ENCODE results near the gene SC5D. TPM values are rescaled to one million over a fixed set of nuclear protein-coding genes. Genes with fewer than 3 reads are reported as not detected.
A peak's percentile ranks its signal among the peaks of the same experiment; 100 is the strongest.

The SC5D gene
- total RNA-seq, 4 donors from 2014 or later, result 12.9 to 31.5 (median 20.3) TPM

GRCh38 chr11:121329781-121330395 is 37.3 kb downstream of the SC5D start:
- intact Hi-C loops (cut with DNase I; ENCODE audit: low total_unique reads), result no loop called here
- no peak for DNase-seq
- in situ Hi-C loops (cut with MboI; ENCODE audit: low pct_ligation_motif_present in 1 of 4, low pct_unique_long_range_greater_than_20kb in 1 of 4, low sequenced_read_pairs in 3 of 4), result no loop called here
- no peaks in the 10 kb centered on the region for H3K36me3 ChIP-seq
- no peaks in the 10 kb centered on the region for H3K27me3 ChIP-seq
- no peaks in the 10 kb centered on the region for H3K9me3 ChIP-seq
- TF ChIP-seq CTCF (IDR thresholded peaks at IDR 0.05) (no peak), EP300 (IDR thresholded peaks at IDR 0.05; ENCODE audit: low read depth) (no peak), POLR2AphosphoS5 (IDR thresholded peaks at IDR 0.05) (no peak), POLR2A (IDR thresholded peaks at IDR 0.05) (no peak)
- H3K27ac ChIP-seq, result no peak overlapping the region
- WGBS, 2 donors (ENCODE audit: low coverage in 1 of 2), result 60 to 91% methylated on average over 1 to 3 of the region's 3 CpGs
- no peak overlapping the region for H3K4me3 ChIP-seq
- peaks cover 0 to 5% (median 0%) of the 10 kb centered on the region in 4 donors for H3K4me1 ChIP-seq

- 90 to 91% methylated on average over 8 to 19 of the region's 19 CpGs for WGBS, 2 donors (ENCODE audit: low coverage in 1 of 2)
- TF ChIP-seq POLR2AphosphoS5 (IDR thresholded peaks at IDR 0.05) (no peak), CTCF (IDR thresholded peaks at IDR 0.05) (no peak), POLR2A (IDR thresholded peaks at IDR 0.05) (no peak), EP300 (IDR thresholded peaks at IDR 0.05; ENCODE audit: low read depth) (no peak)
- in situ Hi-C loops (cut with MboI; ENCODE audit: low pct_ligation_motif_present in 1 of 4, low pct_unique_long_range_greater_than_20kb in 1 of 4, low sequenced_read_pairs in 3 of 4), result no loop called here
- intact Hi-C loops (cut with DNase I; ENCODE audit: low total_unique reads), result no loop called here
- Histone ChIP-seq H3K4me1 (peaks cover 0 to 7% (median 0%) of the 10 kb centered on the region in 4 donors), H3K27ac (no peak overlapping the region), H3K9me3 (no peaks in the 10 kb centered on the region), H3K36me3 (no peaks in the 10 kb centered on the region), H3K27me3 (no peaks in the 10 kb centered on the region), H3K4me3 (no peak overlapping the region)
- no peak for DNase-seq
Measured at GRCh38 chr11:121330614-121331435, 38.3 kb downstream of the SC5D start.

- no peak for DNase-seq
Measured at GRCh38 chr11:121334973-121335710, 42.6 kb downstream of the SC5D start.

More at GRCh38 chr11:121334973-121335710, 42.6 kb downstream of the SC5D start:
- no peaks in the 10 kb centered on the region for H3K27me3 ChIP-seq
- in situ Hi-C loops (cut with MboI; ENCODE audit: low pct_ligation_motif_present in 1 of 4, low pct_unique_long_range_greater_than_20kb in 1 of 4, low sequenced_read_pairs in 3 of 4) (no loop called here), intact Hi-C loops (cut with DNase I; ENCODE audit: low total_unique reads) (no loop called here)
- no peaks in the 10 kb centered on the region for H3K36me3 ChIP-seq
- H3K27ac ChIP-seq, result no peak overlapping the region
- H3K4me1 ChIP-seq, result peaks cover 0 to 7% (median 0%) of the 10 kb centered on the region in 4 donors
- H3K4me3 ChIP-seq, result no peak overlapping the region
- TF ChIP-seq POLR2A (IDR thresholded peaks at IDR 0.05) (no peak), EP300 (IDR thresholded peaks at IDR 0.05; ENCODE audit: low read depth) (no peak), POLR2AphosphoS5 (IDR thresholded peaks at IDR 0.05) (no peak), CTCF (IDR thresholded peaks at IDR 0.05) (peak in 1 of 5 experiments; percentile 11)
- H3K9me3 ChIP-seq, result no peaks in the 10 kb centered on the region
- 49 to 55% methylated on average over 3 to 7 of the region's 7 CpGs for WGBS, 2 donors (ENCODE audit: low coverage in 1 of 2)

Data from transverse colon (tissue), 4 donors.